Measurements from ENCODE around the gene SKP1.
"Not testable (repeated sequence)": the region's sequence is repeated elsewhere in the genome, so short reads cannot be mapped to it uniquely, and the experiment has no call there.

Gene SKP1

GRCh38 chr5:134161513-134162395 is 15.0 kb downstream of the SKP1 start:
- no peak for DNase-seq (ENCODE audit: low spot score)
- Histone ChIP-seq H3K14ac (ENCODE audit: low read length) (no peak overlapping the region), H2BK5ac (ENCODE audit: low read length) (no peak overlapping the region), H3K4me1 (ENCODE audit: control insufficient read depth in 2 of 2, insufficient read depth in 1 of 2, low read depth in 1 of 2, low read length in 2 of 2) (no peaks in the 10 kb centered on the region), H3K79me1 (ENCODE audit: low read depth, low read length) (no peaks in the 10 kb centered on the region), H3K9me3 (replicated peaks in 1 of 2; ENCODE audit: control insufficient read depth in 2 of 2, insufficient read depth in 1 of 2, low read depth in 1 of 2, low read length in 2 of 2) (peaks cover 2 to 14% of the 10 kb centered on the region in 2 donors), H4K8ac (ENCODE audit: low read depth, low read length) (no peak overlapping the region), H3K36me3 (replicated peaks in 1 of 2; ENCODE audit: control insufficient read depth in 2 of 2, insufficient read depth in 2 of 2, low read length in 2 of 2) (peaks cover 14 to 93% of the 10 kb centered on the region in 2 donors), H2AFZ (ENCODE audit: low read length) (no peak overlapping the region), H3K27ac (replicated peaks; ENCODE audit: low read length) (no peak overlapping the region), H3K18ac (ENCODE audit: low read length) (no peak overlapping the region), H3K9ac (ENCODE audit: low read depth, low read length, poor library complexity) (no peak overlapping the region), H3K4ac (ENCODE audit: low read length) (no peak overlapping the region), H3K23ac (ENCODE audit: low read depth, low read length, poor library complexity) (no peak overlapping the region), H3K27me3 (ENCODE audit: control insufficient read depth in 3 of 3, insufficient read depth in 3 of 3, low read depth in 1 of 3, low read length in 3 of 3) (no peaks in the 10 kb centered on the region), H3K4me2 (ENCODE audit: insufficient read depth, low read length, poor library complexity, severe bottlenecking) (no peak overlapping the region), H2AK5ac (ENCODE audit: low read depth, low read length) (no peak overlapping the region), H4K91ac (ENCODE audit: low read depth, low read length, poor library complexity) (no peak overlapping the region), H2BK12ac (ENCODE audit: low read length) (no peak overlapping the region), H2BK15ac (ENCODE audit: low read length) (no peak overlapping the region), H3K4me3 (ENCODE audit: low read length in 2 of 2) (no peak overlapping the region), H2BK120ac (ENCODE audit: low read depth, low read length) (no peak overlapping the region)
- WGBS, 2 donors (ENCODE audit: extremely low coverage in 2 of 2, insufficient read length in 2 of 2, insufficient replicate concordance in 1 of 2): no CpG with 5 or more reads among the region's 6 CpGs

- Histone ChIP-seq H4K91ac (ENCODE audit: low read depth, low read length, poor library complexity) (no peak overlapping the region), H3K4ac (ENCODE audit: low read length) (no peak overlapping the region), H3K79me1 (ENCODE audit: low read depth, low read length) (no peaks in the 10 kb centered on the region), H3K27ac (replicated peaks; ENCODE audit: low read length) (no peak overlapping the region), H3K23ac (ENCODE audit: low read depth, low read length, poor library complexity) (no peak overlapping the region), H3K9me3 (replicated peaks in 1 of 2; ENCODE audit: control insufficient read depth in 2 of 2, insufficient read depth in 1 of 2, low read depth in 1 of 2, low read length in 2 of 2) (no peaks in the 10 kb centered on the region), H2BK5ac (ENCODE audit: low read length) (no peak overlapping the region), H2AK5ac (ENCODE audit: low read depth, low read length) (no peak overlapping the region), H2BK12ac (ENCODE audit: low read length) (no peak overlapping the region), H2BK15ac (ENCODE audit: low read length) (no peak overlapping the region), H3K9ac (ENCODE audit: low read depth, low read length, poor library complexity) (no peak overlapping the region), H3K4me1 (ENCODE audit: control insufficient read depth in 2 of 2, insufficient read depth in 1 of 2, low read depth in 1 of 2, low read length in 2 of 2) (no peaks in the 10 kb centered on the region), H3K36me3 (replicated peaks in 1 of 2; ENCODE audit: control insufficient read depth in 2 of 2, insufficient read depth in 2 of 2, low read length in 2 of 2) (peaks cover 32 to 96% of the 10 kb centered on the region in 2 donors), H2BK120ac (ENCODE audit: low read depth, low read length) (no peak overlapping the region), H3K4me2 (ENCODE audit: insufficient read depth, low read length, poor library complexity, severe bottlenecking) (no peak overlapping the region), H4K8ac (ENCODE audit: low read depth, low read length) (no peak overlapping the region), H3K14ac (ENCODE audit: low read length) (no peak overlapping the region), H3K27me3 (ENCODE audit: control insufficient read depth in 3 of 3, insufficient read depth in 3 of 3, low read depth in 1 of 3, low read length in 3 of 3) (no peaks in the 10 kb centered on the region), H2AFZ (ENCODE audit: low read length) (no peak overlapping the region), H3K4me3 (ENCODE audit: low read length in 2 of 2) (no peak overlapping the region), H3K18ac (ENCODE audit: low read length) (no peak overlapping the region)
- no CpG with 5 or more reads among the region's 1 CpG for WGBS, 2 donors (ENCODE audit: extremely low coverage in 2 of 2, insufficient read length in 2 of 2, insufficient replicate concordance in 1 of 2)
- no peak for DNase-seq (ENCODE audit: low spot score)
Measured at GRCh38 chr5:134153657-134154056, 23.1 kb downstream of the SKP1 start.

- H3K4ac ChIP-seq (ENCODE audit: low read length): no peak overlapping the region
- peaks cover 32 to 96% of the 10 kb centered on the region in 2 donors for H3K36me3 ChIP-seq (replicated peaks in 1 of 2; ENCODE audit: control insufficient read depth in 2 of 2, insufficient read depth in 2 of 2, low read length in 2 of 2)
- no CpG with 5 or more reads among the region's 3 CpGs for WGBS, 2 donors (ENCODE audit: extremely low coverage in 2 of 2, insufficient read length in 2 of 2, insufficient replicate concordance in 1 of 2)
Measured at GRCh38 chr5:134153241-134153640, 23.5 kb downstream of the SKP1 start.

GRCh38 chr5:134152173-134152832 is 24.4 kb downstream of the SKP1 start:
- not testable (repeated sequence) for H3K9ac ChIP-seq (ENCODE audit: low read depth, low read length, poor library complexity); H3K4me2 ChIP-seq (ENCODE audit: insufficient read depth, low read length, poor library complexity, severe bottlenecking); H3K27ac ChIP-seq (replicated peaks; ENCODE audit: low read length); H3K4me3 ChIP-seq (ENCODE audit: low read length in 2 of 2); H3K27me3 ChIP-seq (ENCODE audit: control insufficient read depth in 3 of 3, insufficient read depth in 3 of 3, low read depth in 1 of 3, low read length in 3 of 3); H3K23ac ChIP-seq (ENCODE audit: low read depth, low read length, poor library complexity); H2BK15ac ChIP-seq (ENCODE audit: low read length); H2BK120ac ChIP-seq (ENCODE audit: low read depth, low read length); H3K9me3 ChIP-seq (replicated peaks in 1 of 2; ENCODE audit: control insufficient read depth in 2 of 2, insufficient read depth in 1 of 2, low read depth in 1 of 2, low read length in 2 of 2); H2AK5ac ChIP-seq (ENCODE audit: low read depth, low read length); H3K79me1 ChIP-seq (ENCODE audit: low read depth, low read length); H4K91ac ChIP-seq (ENCODE audit: low read depth, low read length, poor library complexity); H2AFZ ChIP-seq (ENCODE audit: low read length); H2BK5ac ChIP-seq (ENCODE audit: low read length); H3K4ac ChIP-seq (ENCODE audit: low read length); H2BK12ac ChIP-seq (ENCODE audit: low read length); DNase-seq (ENCODE audit: low spot score); H3K4me1 ChIP-seq (ENCODE audit: control insufficient read depth in 2 of 2, insufficient read depth in 1 of 2, low read depth in 1 of 2, low read length in 2 of 2); H4K8ac ChIP-seq (ENCODE audit: low read depth, low read length); H3K18ac ChIP-seq (ENCODE audit: low read length); H3K14ac ChIP-seq (ENCODE audit: low read length)
- H3K36me3 ChIP-seq (replicated peaks in 1 of 2; ENCODE audit: control insufficient read depth in 2 of 2, insufficient read depth in 2 of 2, low read length in 2 of 2): peaks cover 31 to 95% of the 10 kb centered on the region in 2 donors
- no CpG with 5 or more reads among the region's 15 CpGs for WGBS, 2 donors (ENCODE audit: extremely low coverage in 2 of 2, insufficient read length in 2 of 2, insufficient replicate concordance in 1 of 2)

More at GRCh38 chr5:134153241-134153640, 23.5 kb downstream of the SKP1 start:
- Histone ChIP-seq H3K14ac (ENCODE audit: low read length) (no peak overlapping the region), H2BK5ac (ENCODE audit: low read length) (no peak overlapping the region), H3K79me1 (ENCODE audit: low read depth, low read length) (no peaks in the 10 kb centered on the region), H3K9ac (ENCODE audit: low read depth, low read length, poor library complexity) (no peak overlapping the region), H2AK5ac (ENCODE audit: low read depth, low read length) (no peak overlapping the region), H3K4me1 (ENCODE audit: control insufficient read depth in 2 of 2, insufficient read depth in 1 of 2, low read depth in 1 of 2, low read length in 2 of 2) (no peaks in the 10 kb centered on the region), H4K8ac (ENCODE audit: low read depth, low read length) (no peak overlapping the region), H4K91ac (ENCODE audit: low read depth, low read length, poor library complexity) (no peak overlapping the region), H3K9me3 (replicated peaks in 1 of 2; ENCODE audit: control insufficient read depth in 2 of 2, insufficient read depth in 1 of 2, low read depth in 1 of 2, low read length in 2 of 2) (no peaks in the 10 kb centered on the region), H3K4me3 (ENCODE audit: low read length in 2 of 2) (no peak overlapping the region), H3K18ac (ENCODE audit: low read length) (no peak overlapping the region), H2BK120ac (ENCODE audit: low read depth, low read length) (no peak overlapping the region), H3K4me2 (ENCODE audit: insufficient read depth, low read length, poor library complexity, severe bottlenecking) (no peak overlapping the region), H3K27ac (replicated peaks; ENCODE audit: low read length) (no peak overlapping the region), H3K23ac (ENCODE audit: low read depth, low read length, poor library complexity) (no peak overlapping the region), H3K27me3 (ENCODE audit: control insufficient read depth in 3 of 3, insufficient read depth in 3 of 3, low read depth in 1 of 3, low read length in 3 of 3) (no peaks in the 10 kb centered on the region), H2BK15ac (ENCODE audit: low read length) (no peak overlapping the region), H2AFZ (ENCODE audit: low read length) (no peak overlapping the region), H2BK12ac (ENCODE audit: low read length) (no peak overlapping the region)
- no peak for DNase-seq (ENCODE audit: low spot score)
